Activated naive CD8-positive, alpha-beta T cell treated with anti-CD3 and anti-CD28 coated beads, Interleukin-2, amount 50 U/mL, for 24 hours (primary cell): ENCODE measurements around the gene PALLD.
"Not testable (repeated sequence)": the region's sequence is repeated elsewhere in the genome, so short reads cannot be mapped to it uniquely, and the experiment has no call there.

Experiments used
- ATAC-seq: fragments of 150-1000 bp; cut with Tn5 transposase; one replicate; pipeline ENCODE4 v1.10.0; 2021
- DNase-seq: peaks from one replicate; pipeline ENCODE4 v3.0.0; 2021
- H3K27ac Mint-ChIP-seq: one replicate; pipeline ENCODE4 v1.8.0; 2021; ENCODE audit warnings: mild to moderate bottlenecking, mixed read lengths
- H3K27me3 Mint-ChIP-seq: one replicate; pipeline ENCODE4 v1.8.0; 2021; ENCODE audit warnings: mixed read lengths
- H3K36me3 Mint-ChIP-seq: one replicate; pipeline ENCODE4 v1.8.0; 2021; ENCODE audit warnings: low read depth, mixed read lengths
- H3K4me1 Mint-ChIP-seq: one replicate; pipeline ENCODE4 v1.8.0; 2021; ENCODE audit warnings: mixed read lengths
- H3K4me3 Mint-ChIP-seq: one replicate; pipeline ENCODE4 v1.8.0; 2021; ENCODE audit warnings: mild to moderate bottlenecking, moderate library complexity, mixed read lengths
- H3K9me3 Mint-ChIP-seq: one replicate; pipeline ENCODE4 v1.8.0; 2021; ENCODE audit warnings: mixed read lengths

The PALLD gene

GRCh38 chr4:168712316-168712890 is 215.6 kb downstream of the PALLD start:
- H3K9me3 Mint-ChIP-seq = no peaks in the 10 kb centered on the region
- H3K36me3 Mint-ChIP-seq = no peaks in the 10 kb centered on the region
- H3K4me3 Mint-ChIP-seq = no peak overlapping the region
- DNase-seq = no peak
- H3K27me3 Mint-ChIP-seq = no peaks in the 10 kb centered on the region
- ATAC-seq = no peak
- H3K27ac Mint-ChIP-seq = no peak overlapping the region
- peaks cover 10% of the 10 kb centered on the region for H3K4me1 Mint-ChIP-seq

GRCh38 chr4:168713253-168713652 is 216.4 kb downstream of the PALLD start:
- Mint-ChIP-seq H3K36me3 (no peaks in the 10 kb centered on the region), H3K9me3 (no peaks in the 10 kb centered on the region), H3K4me1 (peaks cover 10% of the 10 kb centered on the region), H3K27ac (no peak overlapping the region), H3K4me3 (no peak overlapping the region), H3K27me3 (no peaks in the 10 kb centered on the region)
- DNase-seq (no peak), ATAC-seq (no peak)

GRCh38 chr4:168715896-168716295 is 219.0 kb downstream of the PALLD start:
- peaks cover 4% of the 10 kb centered on the region for H3K9me3 Mint-ChIP-seq
- H3K27me3 Mint-ChIP-seq = no peaks in the 10 kb centered on the region
- no peak overlapping the region for H3K4me3 Mint-ChIP-seq
- no peak overlapping the region for H3K27ac Mint-ChIP-seq
- peaks cover 10% of the 10 kb centered on the region for H3K4me1 Mint-ChIP-seq
- DNase-seq (no peak), ATAC-seq (no peak)
- H3K36me3 Mint-ChIP-seq = no peaks in the 10 kb centered on the region

- ATAC-seq = no peak
- peaks cover 4% of the 10 kb centered on the region for H3K9me3 Mint-ChIP-seq
- no peaks in the 10 kb centered on the region for H3K27me3 Mint-ChIP-seq
- no peaks in the 10 kb centered on the region for H3K36me3 Mint-ChIP-seq
- no peak overlapping the region for H3K27ac Mint-ChIP-seq
- no peak for DNase-seq
- no peak overlapping the region for H3K4me3 Mint-ChIP-seq
- H3K4me1 Mint-ChIP-seq = peaks cover 6% of the 10 kb centered on the region
Measured at GRCh38 chr4:168716406-168717129, 219.7 kb downstream of the PALLD start.

- Mint-ChIP-seq H3K27me3 (no peaks in the 10 kb centered on the region), H3K4me3 (no peak overlapping the region), H3K9me3 (peaks cover 4% of the 10 kb centered on the region), H3K4me1 (peaks cover 7% of the 10 kb centered on the region), H3K27ac (no peak overlapping the region), H3K36me3 (no peaks in the 10 kb centered on the region)
- no peak for ATAC-seq
- no peak for DNase-seq
Measured at GRCh38 chr4:168717847-168718246, 221.0 kb downstream of the PALLD start.

- ATAC-seq (no peak), DNase-seq (no peak)
- Mint-ChIP-seq H3K4me1 (peaks cover 11% of the 10 kb centered on the region), H3K4me3 (no peak overlapping the region), H3K27me3 (peaks cover 5% of the 10 kb centered on the region), H3K36me3 (no peaks in the 10 kb centered on the region), H3K27ac (no peak overlapping the region), H3K9me3 (peaks cover 4% of the 10 kb centered on the region)
Measured at GRCh38 chr4:168719725-168720124, 222.9 kb downstream of the PALLD start.

GRCh38 chr4:168720396-168720900 is 223.6 kb downstream of the PALLD start:
- Mint-ChIP-seq H3K4me1 (peaks cover 15% of the 10 kb centered on the region), H3K27ac (no peak overlapping the region)

GRCh38 chr4:168722391-168722790 is 225.5 kb downstream of the PALLD start:
- no peak for ATAC-seq
- Mint-ChIP-seq H3K36me3 (no peaks in the 10 kb centered on the region), H3K27me3 (peaks cover 10% of the 10 kb centered on the region), H3K4me3 (no peak overlapping the region), H3K9me3 (peaks cover 4% of the 10 kb centered on the region), H3K4me1 (peaks cover 15% of the 10 kb centered on the region), H3K27ac (no peak overlapping the region)
- DNase-seq = no peak

More at GRCh38 chr4:168720396-168720900, 223.6 kb downstream of the PALLD start:
- Mint-ChIP-seq H3K9me3 (peaks cover 4% of the 10 kb centered on the region), H3K27me3 (peaks cover 7% of the 10 kb centered on the region), H3K4me3 (no peak overlapping the region), H3K36me3 (no peaks in the 10 kb centered on the region)
- ATAC-seq = no peak
- no peak for DNase-seq

- Mint-ChIP-seq H3K36me3 (no peaks in the 10 kb centered on the region), H3K27me3 (peaks cover 12% of the 10 kb centered on the region), H3K4me3 (no peak overlapping the region), H3K27ac (no peak overlapping the region), H3K4me1 (peaks cover 15% of the 10 kb centered on the region), H3K9me3 (peaks cover 4% of the 10 kb centered on the region)
- ATAC-seq (no peak), DNase-seq (no peak)
Measured at GRCh38 chr4:168723020-168723419, 226.2 kb downstream of the PALLD start.

GRCh38 chr4:168723569-168723968 is 226.7 kb downstream of the PALLD start:
- peaks cover 15% of the 10 kb centered on the region for H3K4me1 Mint-ChIP-seq
- peaks cover 15% of the 10 kb centered on the region for H3K27me3 Mint-ChIP-seq
- DNase-seq (no peak), ATAC-seq (no peak)
- no peak overlapping the region for H3K4me3 Mint-ChIP-seq
- H3K9me3 Mint-ChIP-seq = peaks cover 4% of the 10 kb centered on the region
- no peaks in the 10 kb centered on the region for H3K36me3 Mint-ChIP-seq
- no peak overlapping the region for H3K27ac Mint-ChIP-seq

- no peak for ATAC-seq
- H3K27me3 Mint-ChIP-seq = peaks cover 17% of the 10 kb centered on the region
- no peak for DNase-seq
- H3K4me3 Mint-ChIP-seq = no peak overlapping the region
- H3K36me3 Mint-ChIP-seq = no peaks in the 10 kb centered on the region
- peaks cover 4% of the 10 kb centered on the region for H3K9me3 Mint-ChIP-seq
- no peak overlapping the region for H3K27ac Mint-ChIP-seq
- H3K4me1 Mint-ChIP-seq = peaks cover 15% of the 10 kb centered on the region
Measured at GRCh38 chr4:168724243-168724642, 227.4 kb downstream of the PALLD start.

- ATAC-seq = no peak
- H3K4me3 Mint-ChIP-seq = no peak overlapping the region
- H3K9me3 Mint-ChIP-seq = peaks cover 1% of the 10 kb centered on the region
- peaks cover 20% of the 10 kb centered on the region for H3K27me3 Mint-ChIP-seq
- no peaks in the 10 kb centered on the region for H3K36me3 Mint-ChIP-seq
- H3K27ac Mint-ChIP-seq = no peak overlapping the region
- H3K4me1 Mint-ChIP-seq = peaks cover 15% of the 10 kb centered on the region
- no peak for DNase-seq
Measured at GRCh38 chr4:168724686-168725411, 228.0 kb downstream of the PALLD start.

GRCh38 chr4:168725930-168726329 is 229.1 kb downstream of the PALLD start:
- DNase-seq (no peak), ATAC-seq (no peak)
- H3K4me1 Mint-ChIP-seq = peaks cover 15% of the 10 kb centered on the region
- peaks cover 25% of the 10 kb centered on the region for H3K27me3 Mint-ChIP-seq
- no peaks in the 10 kb centered on the region for H3K36me3 Mint-ChIP-seq
- no peaks in the 10 kb centered on the region for H3K9me3 Mint-ChIP-seq
- H3K27ac Mint-ChIP-seq = no peak overlapping the region
- H3K4me3 Mint-ChIP-seq = no peak overlapping the region

- Mint-ChIP-seq H3K4me1 (peaks cover 15% of the 10 kb centered on the region), H3K27me3 (peaks cover 25% of the 10 kb centered on the region)
- DNase-seq, H3K27ac Mint-ChIP-seq, H3K4me3 Mint-ChIP-seq, H3K9me3 Mint-ChIP-seq, H3K36me3 Mint-ChIP-seq, ATAC-seq: not testable (repeated sequence)
Measured at GRCh38 chr4:168727181-168727580, 230.3 kb downstream of the PALLD start.
